Activated CD8-positive, alpha-beta T cell treated with anti-CD3 and anti-CD28 coated beads for 36 hours (primary cell): ENCODE data around the gene MCU. TPM values are rescaled to one million over a fixed set of nuclear protein-coding genes. Genes with fewer than 3 reads are reported as not detected.

Source experiments
- ATAC-seq: fragments of 200-7000 bp; cut with Tn5 transposase; one replicate; pipeline ENCODE4 v1.10.0; 2021; ENCODE audit warnings: mild to moderate bottlenecking, moderate library complexity
- CTCF ChIA-PET: fragments of 350-600 bp; sonication (Branson Sonifier 250); formaldehyde crosslinking; loops from one replicate; lab custom pipeline; 2021; ENCODE audit warnings: antibody characterized with exemption; lab: Charles Lee
- POLR2A ChIA-PET: fragments of 350-600 bp; sonication (Branson Sonifier 250); formaldehyde crosslinking; loops from one replicate; lab custom pipeline; 2021; ENCODE audit warnings: antibody characterized with exemption; lab: Charles Lee
- DNase-seq: peaks from one replicate; pipeline ENCODE4 v3.0.0-alpha.2; 2020
- H3K27ac Mint-ChIP-seq: one replicate; pipeline ENCODE4 v1.8.0; 2021; ENCODE audit warnings: mild to moderate bottlenecking, mixed read lengths
- H3K27me3 Mint-ChIP-seq: one replicate; pipeline ENCODE4 v1.8.0; 2021; ENCODE audit warnings: mixed read lengths
- H3K36me3 Mint-ChIP-seq: one replicate; pipeline ENCODE4 v1.8.0; 2021; ENCODE audit warnings: low read depth, mixed read lengths
- H3K4me1 Mint-ChIP-seq: one replicate; pipeline ENCODE4 v1.8.0; 2021; ENCODE audit warnings: low read depth, mixed read lengths
- H3K4me3 Mint-ChIP-seq: one replicate; pipeline ENCODE4 v1.8.0; 2021; ENCODE audit warnings: mild to moderate bottlenecking, moderate library complexity, mixed read lengths
- H3K9me3 Mint-ChIP-seq: one replicate; pipeline ENCODE4 v1.8.0; 2021; ENCODE audit warnings: mixed read lengths
- CTCF ChIP-seq: fragments of 200-600 bp; IDR thresholded peaks from one replicate; pipeline ENCODE4 v1.8.0; 2022; ENCODE audit warnings: antibody characterized with exemption, mild to moderate bottlenecking
- intact Hi-C: fragments of 100-400 bp; cut with micrococcal nuclease; formaldehyde crosslinking; loops from one replicate; pipeline ENCODE4 v1.10.0; 2022
- total RNA-seq, 2 experiments: library from RNA; stranded (reverse); gene quantifications; one replicate each; pipeline ENCODE4 v1.2.3, GENCODE V29; 2021

Gene MCU
- total RNA-seq, 2 experiments from 2014 or later: 17.1 to 18.3 TPM

- ChIA-PET CTCF (interaction anchor here (0.7 to 2.6 kb wide), 14 partner anchors 10 to 489 kb away, joined by 3 to 30 read pairs (median 3); no protein-coding TSS in a partner anchor), POLR2A (interaction anchor here (0.7 kb wide), 1 partner anchor 61 kb away, joined by 5 read pairs; no protein-coding TSS in a partner anchor)
- Mint-ChIP-seq H3K27me3 (no peaks in the 10 kb centered on the region), H3K27ac (no peak overlapping the region), H3K9me3 (no peaks in the 10 kb centered on the region), H3K36me3 (no peaks in the 10 kb centered on the region), H3K4me1 (peaks cover 2% of the 10 kb centered on the region), H3K4me3 (no peak overlapping the region)
- peak; percentile 60 for TF ChIP-seq CTCF
- peak; percentile 60 for ATAC-seq
- peak; percentile 50 for DNase-seq
- intact Hi-C loops: loop anchor here (5.0 kb wide), 1 partner anchor 472 kb away; no protein-coding TSS in a partner anchor
Observed at GRCh38 chr10:72834183-72834825, 142.4 kb downstream of the MCU start.

GRCh38 chr10:72840319-72840718 is 148.4 kb downstream of the MCU start:
- H3K27me3 Mint-ChIP-seq: no peaks in the 10 kb centered on the region
- POLR2A ChIA-PET: no interaction called here
- no peak for TF ChIP-seq CTCF
- CTCF ChIA-PET: interaction anchor here (1.0 kb wide), 1 partner anchor 477 kb away, joined by 3 read pairs; no protein-coding TSS in a partner anchor
- DNase-seq (no peak), ATAC-seq (no peak)
- peaks cover 5% of the 10 kb centered on the region for H3K4me1 Mint-ChIP-seq
- H3K36me3 Mint-ChIP-seq: no peaks in the 10 kb centered on the region
- H3K9me3 Mint-ChIP-seq: no peaks in the 10 kb centered on the region
- H3K27ac Mint-ChIP-seq: no peak overlapping the region
- intact Hi-C loops: no loop called here
- H3K4me3 Mint-ChIP-seq: no peak overlapping the region

- H3K27ac Mint-ChIP-seq: no peak overlapping the region
- no peak for ATAC-seq
- no peaks in the 10 kb centered on the region for H3K9me3 Mint-ChIP-seq
- no peaks in the 10 kb centered on the region for H3K27me3 Mint-ChIP-seq
- intact Hi-C loops: no loop called here
- CTCF ChIA-PET: interaction anchor here (1.0 kb wide), 1 partner anchor 478 kb away, joined by 3 read pairs; no protein-coding TSS in a partner anchor
- POLR2A ChIA-PET: no interaction called here
- no peak for TF ChIP-seq CTCF
- no peak for DNase-seq
- H3K4me1 Mint-ChIP-seq: peaks cover 5% of the 10 kb centered on the region
- no peak overlapping the region for H3K4me3 Mint-ChIP-seq
- no peaks in the 10 kb centered on the region for H3K36me3 Mint-ChIP-seq
Observed at GRCh38 chr10:72841487-72841886, 149.5 kb downstream of the MCU start.

GRCh38 chr10:72842164-72842563 is 150.2 kb downstream of the MCU start:
- POLR2A ChIA-PET: no interaction called here
- intact Hi-C loops: no loop called here
- H3K4me1 Mint-ChIP-seq: peaks cover 5% of the 10 kb centered on the region
- no peaks in the 10 kb centered on the region for H3K36me3 Mint-ChIP-seq
- H3K27ac Mint-ChIP-seq: no peak overlapping the region
- no peak for TF ChIP-seq CTCF
- no peak for DNase-seq
- CTCF ChIA-PET: no interaction called here
- H3K4me3 Mint-ChIP-seq: no peak overlapping the region
- no peak for ATAC-seq
- H3K9me3 Mint-ChIP-seq: no peaks in the 10 kb centered on the region
- H3K27me3 Mint-ChIP-seq: no peaks in the 10 kb centered on the region

- intact Hi-C loops: no loop called here
- ATAC-seq (peak; percentile 45), DNase-seq (no peak)
- POLR2A ChIA-PET: interaction anchor here (0.7 kb wide), 1 partner anchor 236 kb away, joined by 4 read pairs; no protein-coding TSS in a partner anchor
- Mint-ChIP-seq H3K27ac (no peak overlapping the region), H3K4me1 (peaks cover 5% of the 10 kb centered on the region), H3K36me3 (peaks cover 4% of the 10 kb centered on the region), H3K4me3 (no peak overlapping the region), H3K9me3 (no peaks in the 10 kb centered on the region), H3K27me3 (no peaks in the 10 kb centered on the region)
- CTCF ChIA-PET: no interaction called here
- TF ChIP-seq CTCF: no peak
Observed at GRCh38 chr10:72846238-72846637, 154.3 kb downstream of the MCU start.
